Cerebellar nuclear complex (tissue), 1 donor: ENCODE data around the gene PARP12.

Experiments
- DNase-seq, 2 experiments: peaks; one replicate each; lab custom pipeline; 2025; lab: John Stamatoyannopoulos, UW

PARP12 gene

DNA sequence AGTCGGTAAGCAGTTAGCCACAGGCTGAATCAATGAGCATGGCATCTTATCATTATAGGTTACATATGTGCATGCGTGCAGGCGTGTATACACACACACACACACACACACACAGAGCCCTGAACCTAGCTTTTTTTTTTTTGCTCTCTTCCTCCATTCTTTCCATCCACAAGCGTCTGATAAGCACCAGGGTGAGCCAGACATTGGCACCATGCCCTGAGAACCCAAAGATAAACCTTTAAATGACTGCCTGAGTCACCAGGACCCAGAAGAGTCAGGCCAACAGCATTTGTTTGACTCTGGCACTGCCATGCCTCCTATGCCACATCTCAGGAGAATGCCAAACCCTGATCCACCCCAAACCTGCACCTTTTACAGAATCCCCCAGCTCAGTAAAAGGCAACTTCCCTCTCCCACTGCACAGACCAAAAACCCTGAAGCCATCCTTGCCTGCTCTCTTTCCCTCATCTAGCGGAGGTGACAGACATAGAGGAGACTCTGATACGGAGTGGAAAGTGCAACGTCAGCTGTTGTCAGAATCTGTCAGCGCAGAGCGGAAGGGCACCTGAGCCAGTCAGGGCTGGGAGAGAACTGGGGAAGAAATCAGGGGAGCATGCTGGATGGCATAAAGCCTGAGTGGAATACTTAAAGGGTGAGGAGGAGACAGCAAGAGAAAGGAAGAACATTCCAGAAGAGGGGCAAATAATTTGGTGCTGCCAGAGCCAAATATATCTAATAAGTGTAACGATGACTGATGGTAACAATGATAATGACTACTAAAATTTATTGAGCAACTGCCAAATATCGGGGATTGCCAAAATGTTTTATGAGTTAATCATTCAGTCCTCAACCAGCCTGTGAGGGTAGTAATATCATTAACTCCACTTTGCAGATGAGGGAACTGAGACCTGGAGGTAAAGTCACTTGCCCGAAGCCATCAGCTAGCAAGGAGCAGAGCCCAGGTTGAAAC is 3.2 kb downstream of the PARP12 start:
- DNase-seq: no peak

DNA sequence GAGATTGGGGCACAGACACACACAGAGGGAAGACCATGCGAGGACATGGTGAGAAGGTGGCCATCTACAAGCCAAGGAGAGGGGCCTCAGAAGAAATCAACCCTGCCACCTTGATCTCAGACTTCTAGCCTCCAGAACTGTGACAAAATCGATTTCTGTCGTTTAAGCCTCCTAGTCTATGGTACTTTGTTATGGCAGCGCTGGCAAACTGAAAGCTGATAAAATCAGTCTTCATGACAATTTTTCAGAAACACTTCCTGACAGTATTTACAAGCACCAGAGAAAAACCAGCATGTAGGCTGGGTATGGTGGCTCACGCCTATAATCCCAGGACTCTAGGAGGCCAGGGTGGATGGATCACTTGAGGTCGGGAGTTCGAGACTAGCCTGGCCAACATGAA is 4.2 kb downstream of the PARP12 start:
- DNase-seq: no peak

DNA sequence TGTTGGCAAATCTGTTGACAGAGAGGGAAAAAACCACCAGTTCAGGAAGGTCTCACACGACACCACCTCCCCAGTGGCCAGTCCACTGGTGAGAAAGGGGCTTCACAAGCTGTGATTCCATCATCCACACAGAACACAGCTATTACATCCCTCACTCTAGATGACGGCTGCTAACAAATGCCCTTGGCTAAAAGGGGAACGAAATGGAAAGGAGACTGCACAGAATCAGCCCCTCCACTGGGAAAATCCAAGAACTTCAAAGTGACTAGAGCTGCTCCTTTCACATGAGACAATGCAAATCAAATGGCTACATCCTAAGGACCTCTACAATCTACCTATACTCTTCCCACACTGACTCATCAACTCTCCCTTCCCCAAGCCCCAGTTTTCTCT is 5.6 kb downstream of the PARP12 start:
- DNase-seq: no peak

DNA sequence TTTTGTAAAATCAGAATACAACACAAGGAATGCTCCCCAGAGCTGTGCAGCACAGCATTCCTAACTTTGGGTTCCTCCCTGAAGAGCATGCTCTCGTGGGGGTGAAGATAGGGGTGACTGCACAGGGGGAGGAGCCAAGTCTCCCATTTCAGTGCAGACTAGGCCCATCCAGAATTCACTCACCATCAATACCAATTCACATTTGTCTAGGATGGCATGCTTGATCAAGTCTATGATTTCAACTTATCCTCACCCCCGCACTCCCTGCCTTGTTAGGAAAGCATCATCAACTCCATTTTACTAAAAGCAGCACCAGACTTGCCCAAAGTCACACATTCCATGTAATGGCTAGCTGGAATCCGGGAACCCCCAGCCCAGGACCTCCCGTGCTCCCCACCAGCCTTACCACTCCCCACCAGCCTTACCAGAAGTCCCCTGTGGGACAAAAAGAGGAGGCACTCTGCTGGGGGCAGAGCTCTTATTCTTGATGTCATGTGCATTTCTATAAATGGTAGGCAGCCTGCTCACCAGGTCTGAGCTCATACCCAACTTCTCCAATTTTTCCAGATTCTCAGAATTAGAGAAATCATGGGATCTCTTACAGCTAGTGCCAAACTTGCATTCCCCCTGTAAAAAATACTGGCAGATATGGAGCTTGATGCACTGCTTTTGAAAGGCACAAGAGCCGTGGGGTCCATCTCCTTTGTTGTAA is 6.2 kb downstream of the PARP12 start:
- no peak for DNase-seq

DNA sequence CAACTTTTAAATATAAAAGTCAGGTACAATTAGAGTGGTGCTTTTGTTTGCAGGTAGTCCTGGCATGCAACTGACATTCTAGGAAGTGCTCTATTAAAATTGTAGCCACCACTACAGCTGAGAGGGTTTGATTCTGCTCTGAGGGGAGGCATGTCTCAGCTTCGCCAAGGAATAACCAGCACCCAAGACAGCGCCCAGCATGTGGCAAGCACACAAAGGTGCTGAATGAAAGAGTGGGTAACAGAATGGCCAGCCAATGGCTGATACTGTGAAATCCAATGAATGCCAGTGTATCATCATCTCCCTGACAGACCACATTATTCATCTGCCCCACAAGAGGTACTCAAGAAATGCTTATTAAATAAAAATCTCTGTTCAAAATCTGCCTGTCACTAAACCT is 6.9 kb downstream of the PARP12 start:
- DNase-seq: no peak

DNA sequence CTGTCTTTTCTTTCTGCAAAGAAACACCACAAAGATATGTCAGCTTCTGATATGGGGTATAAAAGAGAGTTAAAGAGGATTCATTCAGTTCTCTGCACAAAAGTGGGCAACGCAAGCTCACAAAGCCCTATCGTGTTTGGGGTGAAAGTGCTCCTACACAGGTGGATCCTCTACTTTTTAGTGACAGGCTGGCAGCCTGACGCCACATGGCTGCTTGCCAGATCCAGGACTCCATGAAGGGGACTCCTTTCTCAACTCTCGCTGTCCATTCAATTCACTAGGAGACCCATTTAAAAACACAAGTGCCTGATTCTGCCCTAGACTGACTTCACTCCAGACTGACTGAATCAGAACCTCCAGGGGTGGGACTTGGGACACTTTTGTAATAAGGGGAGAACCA is 8.0 kb downstream of the PARP12 start:
- no peak for DNase-seq

DNA sequence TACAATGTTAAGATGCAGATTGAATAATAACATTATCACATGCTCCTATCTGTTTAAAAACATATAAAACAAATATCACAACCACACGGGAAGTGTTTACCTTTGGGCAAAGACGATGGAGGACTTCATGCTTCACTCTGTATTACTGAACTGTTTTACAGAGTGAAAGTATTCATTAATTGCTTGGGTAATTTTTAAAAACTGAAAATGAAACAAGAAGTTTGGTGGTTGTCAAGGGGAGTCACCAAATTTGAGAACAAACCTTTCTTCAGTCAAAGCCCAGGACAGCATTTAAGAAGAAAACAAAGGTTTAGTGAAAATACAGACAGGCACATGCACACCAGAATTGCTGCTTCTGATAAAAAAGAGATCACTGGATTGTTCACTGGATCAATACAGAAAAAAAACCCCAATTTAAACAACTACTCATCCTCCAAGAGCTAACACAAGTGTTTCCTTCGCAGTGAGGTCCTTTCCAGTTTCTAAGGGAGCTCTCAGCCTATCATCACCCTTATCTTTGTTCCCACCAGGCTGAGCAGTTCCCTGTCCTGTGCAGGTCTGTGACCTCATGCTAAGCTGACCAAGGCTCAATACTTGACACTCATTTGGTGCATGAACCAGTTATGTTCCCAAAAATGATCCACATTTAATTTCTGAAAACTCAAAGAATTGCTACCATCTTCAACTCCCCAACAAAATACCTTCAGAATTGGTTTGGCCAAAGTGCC is 8.8 kb downstream of the PARP12 start:
- DNase-seq: no peak

DNA sequence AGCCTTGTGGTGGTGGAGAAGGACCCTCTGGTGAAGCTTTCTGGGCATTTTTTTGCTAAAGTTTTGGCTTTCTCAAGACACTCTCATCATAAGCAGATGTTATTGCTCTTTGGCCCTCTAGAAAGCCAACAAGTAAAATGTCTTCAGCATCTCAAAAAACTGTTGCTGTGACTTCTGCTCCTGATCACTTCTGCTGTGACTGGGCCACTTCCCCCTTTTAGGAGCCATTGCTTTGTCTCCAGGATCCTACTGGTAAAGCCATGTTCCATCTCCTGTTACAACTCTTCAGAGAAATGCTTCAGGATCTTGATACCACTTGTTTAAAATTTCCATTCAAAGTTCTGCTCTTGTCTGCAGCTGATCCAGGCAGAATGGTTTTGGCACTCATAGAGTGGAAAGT is 10.9 kb downstream of the PARP12 start:
- DNase-seq: no peak

DNA sequence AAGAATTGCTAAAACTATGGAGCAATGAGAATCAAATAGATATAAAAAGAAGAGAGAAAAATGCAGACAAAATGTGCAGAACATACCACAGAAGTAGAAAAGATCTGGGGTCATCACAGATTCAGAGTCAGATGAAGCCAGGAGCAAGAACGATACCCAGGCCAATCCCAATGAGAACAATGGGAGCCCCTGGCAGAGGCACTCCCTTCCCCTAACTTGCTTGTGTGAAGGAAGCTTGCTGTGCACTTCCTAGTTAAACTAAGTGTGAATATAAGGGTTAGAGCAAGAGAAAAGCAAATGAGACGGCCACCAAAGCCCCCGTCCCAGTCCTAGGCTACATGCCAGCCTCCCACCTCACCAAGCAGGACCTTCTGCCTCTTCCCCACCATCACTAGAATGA is 12.7 kb downstream of the PARP12 start:
- DNase-seq: no peak

DNA sequence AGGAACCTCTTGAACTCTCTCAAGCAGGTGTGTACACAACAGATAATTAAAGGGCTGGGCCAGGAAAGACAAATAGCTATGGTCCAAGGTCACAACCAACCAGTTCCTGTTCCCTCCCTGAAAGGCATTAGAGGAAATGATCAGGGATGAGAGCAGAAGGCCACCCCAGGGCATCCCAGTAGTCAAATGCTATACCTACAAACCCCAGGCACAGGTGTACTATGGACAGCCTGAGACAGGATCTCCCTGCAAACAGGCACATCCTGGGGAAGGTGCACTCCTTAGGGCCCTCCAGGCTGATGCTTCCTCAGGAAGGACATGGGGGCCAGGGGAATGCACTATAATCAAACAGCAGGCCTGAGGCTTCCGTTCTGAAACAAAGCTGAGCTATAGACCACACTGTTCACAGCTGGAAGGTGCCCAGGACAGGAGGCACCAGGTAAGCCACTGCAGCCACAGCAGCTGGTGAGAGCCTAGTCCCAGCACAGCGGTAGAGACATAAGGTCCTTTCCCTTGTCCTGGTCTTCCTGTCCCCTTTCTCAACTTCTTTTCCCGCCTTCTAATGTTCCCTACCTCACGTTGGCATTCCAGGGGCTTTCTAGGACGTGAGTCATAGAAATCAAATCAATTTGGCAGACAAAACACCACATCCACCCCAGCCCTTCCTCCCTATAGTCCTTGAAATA is 13.3 kb downstream of the PARP12 start:
- DNase-seq: no peak

DNA sequence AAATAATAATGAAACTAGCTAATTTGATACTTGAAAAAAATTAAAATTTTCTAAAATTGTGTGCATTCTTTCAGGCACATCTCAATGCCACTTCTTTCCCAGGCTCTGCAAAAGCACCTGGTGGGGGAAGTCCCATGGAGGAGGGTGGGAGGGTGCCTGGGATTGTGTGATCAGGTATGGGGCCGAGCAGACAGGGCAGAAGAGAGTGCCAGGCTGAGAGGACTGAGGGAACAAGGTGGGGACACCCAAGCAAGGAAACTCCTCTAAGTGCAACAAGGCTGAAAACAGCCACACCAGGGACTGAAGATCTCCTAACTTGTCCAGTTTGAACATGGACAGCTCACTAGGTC is 13.8 kb downstream of the PARP12 start:
- no peak for DNase-seq

DNA sequence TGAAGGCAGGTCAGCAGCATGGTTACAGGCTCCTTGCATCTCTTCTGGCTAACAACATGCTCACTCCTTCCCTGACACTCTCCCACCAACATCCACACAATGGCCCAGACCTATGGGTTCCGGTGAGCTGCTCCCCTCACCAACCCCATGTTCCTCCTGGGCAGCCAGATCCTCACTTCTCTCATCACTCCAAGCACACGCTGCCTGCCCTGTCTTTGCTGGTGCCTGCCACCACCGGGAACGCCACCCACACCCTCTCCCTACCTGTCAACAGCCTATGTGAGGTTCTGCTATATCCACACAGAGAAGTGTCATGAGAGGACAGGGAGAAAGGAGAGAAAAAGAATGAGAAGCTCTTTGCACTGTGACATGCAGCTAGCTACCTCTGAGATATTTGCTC is 14.6 kb downstream of the PARP12 start:
- no peak for DNase-seq

DNA sequence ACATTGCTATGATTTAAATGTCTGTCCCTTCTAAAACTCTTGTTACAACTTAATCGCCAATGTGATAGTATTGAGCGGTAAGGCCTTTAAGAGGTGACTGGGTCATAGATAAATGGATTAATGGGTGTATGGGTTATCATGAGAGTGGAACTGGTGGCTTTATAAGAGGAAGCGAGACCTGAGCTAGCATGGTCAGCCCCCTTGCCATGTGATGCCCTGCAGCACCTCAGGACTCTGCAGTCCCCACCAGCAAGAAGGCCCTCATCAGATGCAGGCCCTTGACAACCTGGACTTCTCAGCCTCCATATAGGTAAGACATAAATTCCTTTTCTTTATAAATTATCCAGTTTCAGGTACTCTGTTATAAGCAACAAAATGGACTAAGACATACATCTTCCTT is 15.6 kb downstream of the PARP12 start:
- no peak for DNase-seq

DNA sequence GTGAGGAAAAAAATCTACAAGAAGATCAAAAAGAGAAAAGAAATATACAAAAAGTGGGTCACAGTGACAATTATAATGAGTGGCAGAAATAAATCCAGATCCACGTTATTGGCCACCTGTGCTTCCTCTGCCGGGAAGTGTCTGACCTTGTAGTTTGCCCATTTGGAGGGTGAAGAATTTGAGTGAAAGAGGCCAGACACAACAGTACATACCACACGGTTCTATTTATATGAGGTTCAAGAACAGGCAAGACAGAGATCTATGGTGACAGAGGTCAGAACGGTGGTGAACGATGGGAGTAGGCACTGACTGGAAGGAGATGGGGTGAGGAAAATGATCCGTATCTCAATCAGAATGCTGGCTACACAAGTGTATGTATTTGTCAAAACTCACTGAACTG is 17.1 kb downstream of the PARP12 start:
- no peak for DNase-seq

DNA sequence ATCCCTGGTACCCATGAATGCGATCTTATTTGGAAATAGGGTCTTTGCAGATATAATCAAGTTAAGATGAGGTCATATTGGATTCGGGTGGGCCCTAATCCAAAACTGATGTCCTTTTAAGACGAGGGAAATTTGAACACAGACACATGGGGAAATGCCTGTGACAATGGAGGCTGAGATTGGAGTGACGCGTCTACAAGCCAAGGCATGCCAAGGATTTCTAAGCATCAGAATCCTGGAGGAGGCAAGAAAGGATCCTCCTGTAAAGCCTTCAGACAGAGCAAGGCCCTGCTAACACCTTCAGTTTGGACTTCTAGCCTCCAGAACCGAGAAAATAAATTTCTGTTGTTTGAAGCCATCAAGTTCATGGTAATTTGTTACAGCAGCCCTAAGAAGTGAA is 18.5 kb downstream of the PARP12 start:
- no peak for DNase-seq

DNA sequence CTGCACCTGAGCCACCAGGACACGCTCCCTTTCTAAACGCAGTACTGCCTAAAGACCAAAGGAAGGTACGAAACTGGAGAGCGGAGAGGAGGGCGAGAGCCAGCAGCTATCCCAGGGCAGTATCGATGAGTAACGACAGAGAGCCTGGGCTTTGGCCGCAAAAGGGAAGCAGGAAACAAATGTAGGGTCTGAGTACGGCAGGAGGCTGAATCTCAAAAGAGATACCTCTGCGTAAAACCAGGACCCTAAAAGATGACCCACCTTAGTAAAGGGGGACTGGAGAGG is 20.4 kb downstream of the PARP12 start:
- DNase-seq: no peak

DNA sequence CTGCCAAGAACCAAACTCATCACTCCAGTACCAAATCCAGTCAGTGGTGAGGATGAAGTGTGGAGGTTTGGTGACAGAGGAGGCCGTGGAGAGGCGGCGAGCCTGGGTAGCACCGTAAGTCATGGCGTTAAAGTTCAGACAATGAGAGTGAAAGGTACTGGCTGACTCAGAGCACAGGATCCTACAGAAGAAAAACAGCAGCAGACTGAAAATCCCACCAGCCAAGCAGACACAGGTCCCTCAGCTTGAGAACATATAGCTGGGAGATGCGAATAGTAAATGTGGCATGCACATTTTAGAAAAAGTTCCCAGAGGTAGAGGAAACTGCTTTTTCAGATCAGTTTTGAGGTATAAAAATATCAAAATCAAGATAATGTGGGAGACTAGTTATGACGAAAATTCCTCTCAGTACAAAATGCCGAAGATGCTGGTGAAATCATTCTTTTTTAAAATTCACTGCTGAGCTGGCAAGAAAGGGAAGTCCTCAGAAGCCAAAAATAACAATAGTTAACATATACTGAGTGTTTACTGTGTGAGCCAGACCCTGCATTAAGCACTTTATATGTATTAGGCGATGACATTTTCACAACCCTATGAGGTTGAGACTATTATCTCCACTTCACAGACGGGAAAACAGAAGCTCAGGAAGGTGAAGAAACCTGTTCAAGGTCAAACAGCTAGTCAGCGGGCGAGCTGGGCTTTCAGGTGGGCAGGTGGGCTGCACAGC is 20.9 kb downstream of the PARP12 start:
- DNase-seq: no peak

DNA sequence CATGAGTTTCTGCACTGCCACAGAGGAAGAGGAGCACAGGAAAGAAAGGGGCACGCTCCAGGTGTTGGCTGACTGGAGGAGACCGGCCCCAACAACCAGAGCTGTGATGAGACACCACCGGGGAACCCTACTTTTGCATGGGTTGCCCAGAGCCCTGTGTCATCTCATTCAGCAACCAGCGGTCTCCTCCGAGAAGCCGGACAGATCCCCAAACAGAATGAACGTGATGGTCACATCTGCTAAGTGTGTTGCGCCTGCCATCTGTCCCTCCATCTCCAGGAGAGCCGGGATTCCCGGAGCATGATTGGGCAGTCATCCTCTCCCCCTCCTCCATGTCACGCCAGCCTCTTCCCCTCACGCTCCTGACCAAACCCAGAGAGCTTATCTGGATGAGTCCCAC is 22.9 kb downstream of the PARP12 start:
- DNase-seq: no peak

DNA sequence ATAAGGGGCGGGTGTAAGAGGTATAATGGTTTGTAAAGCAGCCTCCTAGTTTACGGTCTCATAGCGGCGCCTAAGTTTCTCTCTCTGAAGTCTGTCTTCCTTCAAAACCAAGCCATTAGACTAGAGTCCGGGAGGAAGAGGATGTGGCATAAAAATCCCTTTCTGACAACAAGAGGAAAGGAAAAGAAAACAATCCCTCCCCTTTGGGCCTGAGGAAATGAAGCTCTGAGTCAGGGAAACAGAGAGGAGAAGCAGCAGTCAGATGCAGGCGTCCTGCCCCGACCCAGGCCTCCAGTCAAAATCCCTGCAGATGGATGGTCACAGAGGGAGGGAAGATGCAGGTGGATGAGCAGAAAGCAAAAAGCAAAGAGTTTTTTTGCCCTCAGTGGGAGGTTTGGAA is 23.7 kb downstream of the PARP12 start:
- DNase-seq: no peak

DNA sequence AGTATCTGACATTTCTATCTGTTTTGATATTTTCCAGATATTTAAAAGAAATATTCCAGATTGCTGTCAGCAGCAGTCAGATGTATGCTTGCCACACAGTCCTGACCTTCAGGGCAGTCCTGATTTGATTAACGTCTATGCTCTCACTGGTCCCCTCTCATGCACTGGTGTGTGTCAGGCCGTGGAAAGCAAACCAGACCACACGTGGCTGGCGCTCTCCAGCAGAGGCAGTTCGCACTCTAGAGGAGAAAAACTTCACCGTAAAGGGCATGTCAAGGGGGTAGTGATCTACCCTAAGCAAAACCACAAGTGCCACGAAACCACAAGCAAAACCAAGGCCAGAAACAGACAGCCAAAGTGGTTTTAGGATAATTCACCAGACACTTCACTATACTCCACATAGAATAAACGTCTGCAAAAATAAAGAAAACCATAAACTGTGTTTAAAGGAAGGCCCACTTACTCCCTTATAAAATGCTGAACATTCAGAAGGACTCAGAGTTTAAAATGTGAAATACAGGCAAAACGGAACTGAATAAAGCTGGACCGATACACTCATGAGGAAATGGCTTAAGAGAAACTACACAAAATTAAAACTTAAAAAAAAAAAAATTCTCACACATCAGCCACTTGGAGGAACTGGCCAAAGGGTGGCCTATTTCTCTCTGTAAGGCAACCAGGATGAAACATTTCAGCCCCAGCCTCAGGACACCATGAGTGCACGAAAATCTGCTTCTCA is 26.4 kb downstream of the PARP12 start:
- DNase-seq: no peak
